SH-SY5Y (cell line): ENCODE measurements around the gene CLDN6.

ENCODE experiments used
- GATA2 ChIP-seq: IDR thresholded peaks from 2 replicates; pipeline ENCODE4 v1.6.1; 2011; ENCODE audit warnings: mild to moderate bottlenecking, low read depth, low read length
- GATA3 ChIP-seq: IDR thresholded peaks from 2 replicates; pipeline ENCODE4 v1.6.1; 2011; ENCODE audit warnings: low read depth, mild to moderate bottlenecking, low read length, moderate library complexity

CLDN6 gene

GRCh38 chr16:3004781-3005284 is 13.2 kb downstream of the CLDN6 start:
- no peak for TF ChIP-seq GATA3
- TF ChIP-seq GATA2, result no peak

DNA sequence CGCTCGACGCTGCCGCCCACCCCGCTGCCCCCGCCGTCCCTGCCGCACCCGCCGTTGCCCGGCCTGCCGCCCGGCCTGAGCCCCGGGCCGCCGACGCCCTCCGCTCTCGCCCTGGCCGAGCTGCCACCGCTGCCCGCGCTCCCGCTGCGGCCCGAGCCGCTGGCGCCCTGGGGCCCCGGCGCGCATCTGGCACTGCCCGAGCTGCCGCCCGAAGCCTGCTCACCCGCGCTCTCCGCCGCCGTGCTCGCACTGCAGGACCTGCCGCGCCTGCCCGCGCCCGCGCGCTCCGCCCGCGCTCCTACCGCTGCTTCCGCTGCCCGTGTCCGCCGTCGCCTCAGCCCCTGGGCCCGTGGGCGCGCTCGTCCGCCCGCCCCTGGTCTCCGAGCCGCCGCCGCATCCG is 13.7 kb downstream of the CLDN6 start:
- no peak for TF ChIP-seq GATA3

DNA sequence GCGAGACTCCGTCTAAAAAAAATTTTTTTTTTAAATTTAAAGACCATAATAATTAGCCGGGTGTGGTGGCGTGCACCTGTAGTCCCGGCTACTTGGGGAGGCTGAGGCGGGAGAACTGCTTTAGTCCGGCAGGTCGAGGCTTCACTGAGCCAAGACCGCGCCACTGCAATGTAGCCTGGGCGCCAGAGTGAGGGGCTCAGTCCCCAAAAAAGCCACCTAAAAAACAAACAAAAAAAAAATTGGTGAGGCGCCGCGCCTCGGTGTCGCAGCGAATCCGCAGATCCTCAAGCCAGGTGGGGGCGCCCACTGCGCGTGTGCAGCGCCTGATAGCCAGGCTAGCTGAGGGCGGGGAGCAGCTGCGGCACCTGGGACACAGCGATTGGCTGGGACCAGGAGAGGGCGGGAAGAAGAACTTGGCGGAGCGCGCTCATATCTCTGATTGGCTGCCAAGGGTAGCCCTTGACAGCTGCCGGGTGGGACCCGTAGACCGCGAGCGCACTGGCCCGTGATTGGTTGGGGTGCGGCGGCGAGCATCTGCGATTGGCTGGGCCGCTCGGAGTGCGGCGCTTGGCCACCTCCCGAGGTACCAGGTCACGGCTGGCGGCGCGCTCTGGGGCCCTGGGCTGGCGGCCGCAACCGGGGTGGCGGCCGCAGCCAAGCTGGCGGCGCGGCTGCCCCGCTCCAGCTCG is 14.3 kb downstream of the CLDN6 start:
- no peak for TF ChIP-seq GATA3
- no peak for TF ChIP-seq GATA2

GRCh38 chr16:3001316-3001715 is 16.7 kb downstream of the CLDN6 start:
- TF ChIP-seq GATA3, result no peak
- no peak for TF ChIP-seq GATA2

DNA sequence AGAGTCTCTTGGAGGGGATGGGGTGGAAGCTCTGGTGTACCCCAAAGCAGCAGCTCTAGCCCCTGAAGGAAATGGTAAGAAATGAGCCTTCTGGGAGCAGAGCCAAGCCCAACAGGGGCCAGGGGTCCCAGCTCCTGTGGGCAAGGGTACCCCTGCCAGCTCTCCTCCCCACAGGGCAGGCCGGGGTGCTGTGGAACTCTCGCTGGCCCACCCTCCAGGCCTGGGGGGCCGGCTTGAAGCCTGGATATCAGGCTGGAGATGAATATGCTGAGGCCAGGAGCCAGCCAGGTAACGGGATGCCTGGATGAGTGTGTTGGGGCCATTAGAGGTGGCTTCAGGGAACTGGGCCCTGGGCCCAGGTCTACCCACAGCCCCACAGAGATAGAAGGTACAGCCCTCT is 17.4 kb downstream of the CLDN6 start:
- TF ChIP-seq GATA3 (no peak), GATA2 (no peak)

DNA sequence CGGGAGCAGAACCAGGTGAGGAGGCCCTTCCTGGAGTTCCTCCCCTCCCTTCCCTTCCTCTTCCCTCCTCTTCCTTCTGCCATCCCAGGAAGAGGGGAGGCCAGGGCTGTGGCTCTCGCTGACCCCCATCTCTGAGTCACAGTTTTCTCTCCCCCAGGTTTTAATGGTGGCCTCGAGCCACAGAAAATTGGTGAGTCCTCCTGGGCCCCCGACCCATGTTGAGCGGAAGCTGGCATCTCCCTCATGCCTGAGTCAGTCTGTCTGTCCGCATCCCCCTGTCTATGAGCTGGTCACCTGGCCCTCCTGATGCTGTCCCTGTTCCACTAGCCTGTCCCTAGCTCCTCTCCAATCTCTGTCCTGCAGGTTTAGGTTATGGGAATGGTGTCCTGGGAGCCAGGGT is 18.1 kb downstream of the CLDN6 start:
- TF ChIP-seq GATA3, result no peak
- TF ChIP-seq GATA2, result no peak

DNA sequence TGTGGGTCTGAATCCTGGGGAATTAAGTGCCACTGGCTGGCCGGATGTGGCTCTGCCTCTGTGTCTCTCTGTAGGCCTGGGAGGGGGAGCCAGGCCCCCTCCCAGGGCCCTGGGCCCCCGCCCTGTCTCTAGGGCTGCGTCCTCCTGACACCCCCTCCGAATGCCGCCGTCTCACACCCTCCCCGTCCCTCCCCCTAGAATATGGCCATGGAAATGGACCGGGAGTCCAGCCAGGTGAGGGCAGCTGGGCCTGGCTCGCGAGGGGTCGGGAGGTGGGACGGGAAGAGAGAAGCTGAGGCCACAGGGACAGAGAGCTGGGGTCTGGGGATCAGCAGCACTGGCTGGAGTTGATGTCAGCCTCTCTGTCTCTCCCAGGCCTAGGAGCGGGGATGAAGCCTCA is 21.7 kb downstream of the CLDN6 start:
- TF ChIP-seq GATA2, result no peak
- no peak for TF ChIP-seq GATA3

- no peak for TF ChIP-seq GATA3
- TF ChIP-seq GATA2, result no peak
Observed at GRCh38 chr16:2992383-2993081, 25.5 kb downstream of the CLDN6 start.

DNA sequence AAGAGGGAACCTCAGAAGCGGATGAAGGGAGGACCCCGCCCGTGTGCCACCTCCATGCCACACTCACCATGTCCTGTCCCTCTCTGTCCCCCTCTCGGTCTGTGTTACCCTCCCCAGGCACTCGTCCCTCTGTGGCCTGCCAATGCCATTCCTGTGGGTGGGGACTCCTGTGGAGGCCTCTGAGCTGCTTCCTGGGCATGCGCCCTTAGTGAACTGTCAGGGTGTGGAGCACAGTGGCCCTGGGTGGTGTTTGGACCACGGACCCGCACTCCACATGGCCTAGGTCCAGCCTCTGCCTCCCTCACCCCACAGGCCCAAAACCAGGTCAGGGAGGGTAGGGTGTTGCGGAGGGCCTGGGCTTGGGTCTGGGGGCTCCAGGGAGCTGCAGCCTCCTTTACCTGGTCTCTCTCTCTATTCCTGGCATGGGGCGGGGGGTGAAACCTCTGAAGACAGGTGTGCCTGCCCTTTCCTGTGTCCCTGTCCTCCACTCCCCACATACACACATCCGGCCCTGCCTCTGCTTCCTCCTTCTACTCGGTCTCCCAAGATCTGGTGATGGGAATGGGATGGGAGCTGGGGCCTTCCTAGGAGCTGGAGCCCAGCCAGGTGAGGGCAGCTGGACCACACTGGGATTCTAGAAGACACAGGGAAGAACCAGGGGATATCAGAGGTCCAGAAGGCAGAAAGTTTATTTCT is 26.3 kb downstream of the CLDN6 start:
- TF ChIP-seq GATA3 (no peak), GATA2 (no peak)

- no peak for TF ChIP-seq GATA3
- no peak for TF ChIP-seq GATA2
Observed at GRCh38 chr16:2990891-2991290, 27.1 kb downstream of the CLDN6 start.

GRCh38 chr16:2988590-2989099 is 29.3 kb downstream of the CLDN6 start:
- TF ChIP-seq GATA3, result no peak
- no peak for TF ChIP-seq GATA2

DNA sequence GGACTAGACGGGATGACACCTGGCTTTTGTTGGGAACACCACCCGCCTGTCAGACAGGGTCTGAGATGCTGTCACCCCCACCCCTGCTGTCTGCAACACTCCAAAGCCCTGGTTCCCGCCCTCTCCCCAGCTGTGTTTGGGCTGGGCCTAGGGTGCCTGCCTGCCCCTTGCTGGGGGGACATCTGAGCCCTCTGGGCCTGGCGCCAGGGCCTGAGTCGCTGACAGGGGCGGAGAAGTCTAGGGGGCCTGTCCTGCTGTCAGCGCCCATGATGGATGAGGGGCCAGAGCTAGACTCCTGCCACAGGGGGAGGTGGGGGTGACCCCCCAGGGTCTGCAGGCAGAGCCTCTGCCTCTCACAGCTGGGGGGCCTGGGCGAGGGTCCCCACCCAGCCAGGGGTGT is 30.1 kb downstream of the CLDN6 start:
- TF ChIP-seq GATA2 (no peak), GATA3 (no peak)

- TF ChIP-seq GATA2 (no peak), GATA3 (no peak)
Observed at GRCh38 chr16:2987286-2987685, 30.7 kb downstream of the CLDN6 start.

DNA sequence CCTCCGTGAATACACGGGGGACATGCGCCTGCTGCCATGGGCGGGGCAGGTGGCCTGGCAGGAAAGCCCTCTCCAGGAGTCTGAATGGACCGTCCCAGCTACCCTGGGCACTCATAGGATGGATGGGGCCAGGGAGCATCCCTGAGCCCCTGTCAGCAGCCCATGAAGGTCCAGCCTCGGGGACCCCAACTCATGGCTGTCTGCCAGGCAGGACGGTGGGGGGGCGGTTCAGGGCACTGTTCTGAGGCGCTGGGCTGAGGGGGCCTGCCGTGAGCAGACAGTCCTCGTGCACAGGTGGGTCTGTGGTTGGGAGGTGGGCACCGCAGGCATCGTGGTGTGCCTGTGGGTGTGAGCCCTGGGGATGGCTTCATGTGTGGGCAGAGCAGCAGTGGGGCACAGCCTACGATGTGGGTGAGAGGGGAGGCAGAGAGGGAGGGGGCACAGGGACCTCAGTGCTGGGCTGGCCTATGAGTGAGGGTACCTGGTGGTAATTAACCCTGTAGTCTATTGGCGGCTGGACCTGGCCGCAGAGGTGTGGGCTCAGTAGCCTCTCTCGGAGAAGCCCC is 31.3 kb downstream of the CLDN6 start:
- TF ChIP-seq GATA3 (no peak), GATA2 (no peak)
